ENCODE measurements around the gene ZNF74. TPM values are rescaled to one million over a fixed set of nuclear protein-coding genes. Genes with fewer than 3 reads are reported as not detected.
"Not testable (repeated sequence)": the region's sequence is repeated elsewhere in the genome, so short reads cannot be mapped to it uniquely, and the experiment has no call there.

ZNF74 gene
- total RNA-seq, 1 experiment from 2014 or later: 10.8 TPM

GRCh38 chr22:20376281-20376680, 17.7 kb upstream of the ZNF74 start:
- not testable (repeated sequence) for DNase-seq (ENCODE audit: low spot score)

DNA sequence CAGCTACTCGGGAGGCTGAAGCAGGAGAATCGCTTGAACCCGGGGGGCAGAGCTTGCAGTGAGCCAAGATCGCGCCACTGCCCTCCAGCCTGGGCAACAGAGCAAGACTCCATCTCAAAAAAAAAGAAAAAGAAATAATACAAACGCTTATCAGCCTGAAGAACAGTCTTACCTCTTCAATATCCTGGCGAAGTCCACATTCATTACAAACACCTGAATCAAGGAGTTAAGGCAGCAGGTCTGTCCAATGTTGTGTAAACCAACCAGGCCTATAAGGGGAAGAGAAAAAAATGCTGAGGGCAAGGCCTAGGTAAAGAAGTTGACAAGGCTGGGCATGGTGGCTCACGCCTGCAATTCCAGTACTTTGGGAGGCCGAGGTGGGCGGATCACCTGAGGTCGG, 17.0 kb upstream of the ZNF74 start:
- DNase-seq (ENCODE audit: low spot score): not testable (repeated sequence)

DNA sequence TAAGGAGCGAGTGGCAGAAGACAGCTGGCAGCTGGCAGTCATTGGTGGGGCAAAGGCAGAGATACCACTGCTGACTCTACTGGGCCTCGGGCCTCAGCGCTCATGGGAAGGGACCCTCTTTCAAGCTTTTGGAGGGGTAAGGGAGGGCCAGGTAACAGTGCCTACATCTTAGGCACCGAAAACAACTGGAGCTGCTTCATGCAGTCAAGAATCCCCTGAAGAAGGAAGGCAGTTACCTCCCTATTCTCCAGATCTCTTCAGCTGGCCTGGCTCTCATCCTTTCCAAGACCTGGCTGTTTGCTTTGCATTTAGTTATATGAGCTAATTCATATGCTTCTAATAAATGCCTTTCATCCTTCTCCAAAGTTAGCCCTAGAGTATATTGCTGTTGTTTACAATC, 15.8 kb upstream of the ZNF74 start:
- no peak for DNase-seq (ENCODE audit: low spot score)

DNA sequence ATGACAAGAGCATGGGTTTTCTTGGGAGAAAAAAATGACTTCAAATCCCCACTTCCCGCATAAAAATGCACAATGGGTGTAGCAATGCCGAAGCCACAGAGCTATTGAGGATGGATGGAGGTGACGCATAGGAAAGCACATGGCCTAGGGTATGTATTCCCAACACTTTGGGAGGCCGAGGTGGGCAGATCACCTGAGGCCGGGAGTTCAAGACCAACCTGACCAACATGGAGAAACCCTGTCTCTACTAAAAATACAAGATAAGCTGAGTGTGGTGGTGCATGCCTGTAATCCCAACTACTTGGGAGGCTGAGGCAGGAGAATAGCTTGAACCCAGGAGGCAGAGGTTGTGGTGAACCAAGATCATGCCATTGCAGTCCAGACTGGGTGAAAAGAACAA, 15.3 kb upstream of the ZNF74 start:
- DNase-seq (ENCODE audit: low spot score): not testable (repeated sequence)

GRCh38 chr22:20380486-20380885, 13.5 kb upstream of the ZNF74 start:
- DNase-seq (ENCODE audit: low spot score): no peak

GRCh38 chr22:20383538-20383937, 10.4 kb upstream of the ZNF74 start:
- no peak for DNase-seq (ENCODE audit: low spot score)

GRCh38 chr22:20384171-20384570, 9.8 kb upstream of the ZNF74 start:
- no peak for DNase-seq (ENCODE audit: low spot score)

DNA sequence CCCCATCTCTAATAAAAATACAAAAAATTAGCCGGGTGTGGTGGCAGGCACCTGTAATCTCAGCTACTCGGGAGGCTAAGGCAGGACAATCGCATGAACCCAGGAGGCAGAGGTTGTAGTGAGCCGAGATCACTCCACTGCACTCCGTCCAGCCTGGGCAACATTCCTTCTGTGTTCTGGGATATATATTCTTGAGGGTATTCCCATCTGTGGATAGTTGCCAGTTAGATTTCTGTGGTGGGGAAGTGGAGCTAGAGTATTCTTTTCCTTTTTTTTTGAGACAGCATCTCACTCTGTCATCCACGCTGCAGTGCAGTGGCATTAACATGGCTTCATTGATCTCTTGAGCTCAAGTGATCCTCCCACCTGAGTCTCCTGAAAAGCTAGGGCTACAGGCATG, 9.1 kb upstream of the ZNF74 start:
- DNase-seq (ENCODE audit: low spot score): no peak

- DNase-seq (ENCODE audit: low spot score): no peak
Measured at GRCh38 chr22:20386336-20386735, 7.6 kb upstream of the ZNF74 start.

GRCh38 chr22:20386972-20387371, 7.0 kb upstream of the ZNF74 start:
- no peak for DNase-seq (ENCODE audit: low spot score)

DNA sequence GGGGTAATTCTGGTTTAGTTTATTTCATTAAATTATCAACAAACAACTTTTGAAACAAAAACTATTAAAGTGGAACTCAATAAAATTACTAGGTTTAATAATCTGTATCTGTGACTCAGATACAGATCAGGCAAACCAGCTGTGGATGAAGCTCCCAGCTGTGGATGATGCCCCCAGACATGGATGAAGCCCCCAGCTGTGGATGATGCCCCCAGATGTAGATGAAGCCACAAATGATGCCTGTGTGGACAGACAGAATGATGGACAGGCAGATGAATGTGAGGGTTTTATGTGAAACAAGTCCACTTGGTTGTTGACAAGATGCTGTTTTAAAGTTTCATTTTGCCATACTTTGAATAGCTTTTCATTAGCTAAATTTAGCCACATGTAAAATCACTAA, 5.8 kb upstream of the ZNF74 start:
- DNase-seq (ENCODE audit: low spot score): no peak

GRCh38 chr22:20389288-20389687, 4.7 kb upstream of the ZNF74 start:
- DNase-seq (ENCODE audit: low spot score): no peak

DNA sequence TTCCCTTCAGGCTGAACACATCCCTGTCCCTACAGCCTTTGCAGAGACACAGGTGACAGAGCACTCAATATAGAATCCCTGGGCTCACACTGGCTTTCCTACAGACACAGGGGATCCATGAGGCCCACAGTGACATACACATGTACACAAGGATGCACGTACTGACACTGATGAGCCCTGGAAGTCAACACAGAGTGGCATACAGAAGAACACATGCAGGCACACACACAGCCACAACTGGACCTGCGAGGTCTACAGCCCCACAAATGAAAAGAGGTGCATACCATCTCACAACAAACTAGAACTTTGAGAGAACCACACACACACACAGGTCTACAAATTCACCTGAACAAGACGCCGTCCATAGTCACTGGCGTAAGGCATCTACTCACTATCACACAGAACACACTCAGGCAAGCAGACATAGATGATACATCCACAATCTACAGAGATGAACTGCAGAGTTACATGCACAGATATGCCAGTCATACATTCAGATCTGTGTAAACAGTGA, 3.5 kb upstream of the ZNF74 start:
- DNase-seq (ENCODE audit: low spot score): no peak

- DNase-seq (ENCODE audit: low spot score): no peak
Measured at GRCh38 chr22:20391222-20391621, 2.7 kb upstream of the ZNF74 start.

- not testable (repeated sequence) for DNase-seq (ENCODE audit: low spot score)
Measured at GRCh38 chr22:20392365-20392881, 1.5 kb upstream of the ZNF74 start.

DNA sequence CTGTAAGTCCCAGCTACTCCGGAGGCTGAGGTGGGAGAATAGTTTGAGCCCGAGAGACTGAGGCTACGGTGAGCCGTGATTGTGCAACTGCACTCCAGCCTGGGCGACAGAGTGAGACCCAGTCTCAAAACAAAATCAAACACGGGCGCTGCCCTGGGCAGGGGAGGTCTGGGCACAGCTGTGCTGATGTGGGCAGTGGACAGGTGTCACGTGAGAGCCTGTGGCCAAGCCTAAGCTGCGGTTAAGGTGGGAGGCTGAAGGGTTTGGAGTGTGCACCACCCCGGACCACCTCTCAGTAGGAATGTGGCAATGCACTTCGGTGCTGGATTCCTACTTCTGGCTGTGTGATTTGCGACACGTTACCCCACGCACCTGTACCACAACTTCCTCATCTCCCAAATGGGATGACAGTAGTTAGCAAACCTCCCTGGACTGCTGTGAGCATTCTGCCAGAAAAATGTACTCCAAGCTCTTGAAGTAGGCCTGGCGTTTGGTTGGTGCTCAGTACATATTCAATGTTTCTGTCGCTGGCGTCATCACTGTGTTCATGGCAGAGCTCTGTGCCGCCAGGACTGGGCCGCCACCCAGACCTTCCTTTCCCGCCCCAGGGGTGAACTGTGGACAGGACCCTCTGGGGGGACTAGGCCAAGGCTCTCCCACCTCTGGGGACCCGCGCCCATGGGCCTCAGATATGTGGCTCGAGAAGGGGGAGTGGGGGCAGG, 807 bp upstream of the ZNF74 start:
- DNase-seq (ENCODE audit: low spot score): no peak

DNA sequence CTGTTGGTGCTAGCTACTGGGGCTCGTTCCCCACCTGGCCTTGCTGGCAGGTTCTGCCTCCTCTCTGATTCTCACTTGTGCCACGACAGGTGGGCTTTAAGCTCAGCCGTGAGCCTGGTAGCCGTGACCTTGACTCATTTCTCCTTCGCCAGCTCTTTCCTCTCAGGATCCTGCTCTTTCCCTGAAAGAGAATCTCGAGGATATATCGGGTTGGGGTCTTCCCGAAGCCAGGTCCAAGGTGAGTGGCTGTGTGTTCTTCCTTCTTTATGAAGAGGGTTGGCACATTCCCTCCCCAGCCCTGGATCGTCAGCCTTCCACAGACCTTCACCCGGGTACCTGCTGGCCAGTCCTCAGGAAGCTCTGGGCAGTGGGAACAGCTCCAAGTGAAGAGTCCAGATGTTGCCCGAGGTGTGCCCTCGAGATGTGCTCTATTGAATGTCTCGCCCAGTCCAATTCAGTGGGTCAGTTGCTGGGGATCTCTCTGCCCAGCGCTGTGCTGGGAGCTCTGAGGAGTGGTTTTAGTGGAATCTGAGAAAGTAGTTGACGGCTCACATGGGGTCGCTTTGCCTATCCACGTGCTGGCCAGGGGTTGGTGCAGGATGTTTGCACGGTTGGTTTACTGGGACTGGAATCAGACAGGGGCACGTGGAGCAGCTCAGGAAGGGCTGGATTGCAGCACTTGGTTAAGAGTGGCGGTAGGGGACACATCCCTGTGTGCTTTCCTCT, 1.4 kb downstream of the ZNF74 start:
- DNase-seq (ENCODE audit: low spot score): no peak

DNA sequence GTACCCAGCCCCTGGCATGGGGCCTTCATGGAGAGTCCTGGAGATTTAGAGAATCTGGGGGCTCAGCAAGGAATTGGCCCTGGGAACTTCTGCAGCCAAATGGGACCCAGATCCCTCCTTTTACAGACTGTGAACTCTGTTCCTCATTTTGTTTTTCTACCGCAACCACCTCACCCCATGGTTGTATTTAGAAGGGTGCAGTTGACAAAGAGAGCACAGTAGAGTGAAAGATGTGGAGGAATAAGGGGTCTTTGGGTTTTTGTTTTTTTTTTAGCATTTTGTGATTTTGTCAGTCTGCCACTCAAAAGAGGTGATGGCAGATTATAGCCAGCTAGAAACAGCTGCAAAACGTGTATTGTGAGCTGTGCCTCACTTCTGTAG, 1.9 kb downstream of the ZNF74 start:
- no peak for DNase-seq (ENCODE audit: low spot score)

DNA sequence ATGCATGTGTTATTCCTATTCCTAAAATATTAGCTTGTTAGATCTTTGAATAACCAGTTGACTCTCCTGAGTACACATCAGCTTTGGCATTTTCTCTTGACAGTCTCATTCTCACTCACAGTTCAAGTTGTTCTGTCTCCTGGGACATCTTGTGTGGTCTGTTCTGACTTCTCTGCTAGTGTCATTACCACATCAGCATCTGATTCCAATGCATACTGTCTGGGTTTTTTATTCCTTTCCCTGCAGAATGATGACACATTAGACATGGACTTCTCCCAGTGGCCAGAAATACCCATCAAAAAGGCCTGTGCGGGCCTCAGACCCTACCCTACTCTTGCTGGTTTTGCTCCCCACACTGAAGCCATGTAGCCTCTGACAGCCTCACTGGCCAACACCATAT, 2.7 kb downstream of the ZNF74 start:
- no peak for DNase-seq (ENCODE audit: low spot score)

GRCh38 chr22:20397498-20397897, 3.5 kb downstream of the ZNF74 start:
- no peak for DNase-seq (ENCODE audit: low spot score)

DNA sequence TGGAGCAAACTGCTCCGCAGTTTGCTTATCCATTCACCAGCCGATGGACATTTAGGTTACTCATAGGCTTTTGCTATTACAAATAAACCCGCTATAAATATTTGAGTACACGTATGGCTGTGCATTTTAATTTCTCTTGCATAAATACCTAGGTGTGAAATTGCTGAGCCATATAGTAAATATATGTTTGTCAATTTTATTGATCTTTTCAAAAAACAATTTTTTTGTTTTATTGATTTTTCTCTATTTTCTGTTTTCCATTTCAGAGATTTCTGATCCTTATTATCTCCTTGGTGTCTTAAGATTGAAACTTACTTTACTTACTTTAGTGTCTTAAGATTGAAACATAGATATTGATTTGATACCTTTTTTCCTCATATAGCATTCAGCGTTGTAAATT, 4.5 kb downstream of the ZNF74 start:
- DNase-seq (ENCODE audit: low spot score): no peak

GRCh38 chr22:20399866-20400605, 6.1 kb downstream of the ZNF74 start:
- no peak for DNase-seq (ENCODE audit: low spot score)
